Natural killer cell treated with Interleukin-12 subunit alpha and Interleukin-12 subunit beta and Interleukin-15 and Interleukin-18, amount 100 ng/mL, for 72 hours (primary cell): ENCODE measurements around the gene GSTCD. TPM values are rescaled to one million over a fixed set of nuclear protein-coding genes. Genes with fewer than 3 reads are reported as not detected.
"Not testable (repeated sequence)": the region's sequence is repeated elsewhere in the genome, so short reads cannot be mapped to it uniquely, and the experiment has no call there.

Source experiments
- ATAC-seq, 2 donors: fragments of 150-1000 bp; cut with Tn5 transposase in 1 of 2; sonication (Bioruptor Pico), chemical (Tn5 transposase) in 1 of 2; 2 replicates each; pipeline ENCODE4 v1.10.0; 2021
- DNase-seq: peaks from one replicate; pipeline ENCODE4 v3.0.0; 2022; ENCODE audit warnings: low spot score
- H3K27ac Mint-ChIP-seq, 2 donors: 1 replicate in 1 of 2; 2 replicates in 1 of 2; pipeline ENCODE4 v1.8.0; 2022; ENCODE audit warnings: mixed read lengths in 2 of 2, mild to moderate bottlenecking in 1 of 2, moderate library complexity in 1 of 2
- H3K27me3 Mint-ChIP-seq, 2 donors: 1 replicate in 1 of 2; 2 replicates in 1 of 2; pipeline ENCODE4 v1.8.0; 2022; ENCODE audit warnings: mixed read lengths in 2 of 2
- H3K36me3 Mint-ChIP-seq: one replicate; pipeline ENCODE4 v1.8.0; 2022; ENCODE audit warnings: mixed read lengths
- H3K4me1 Mint-ChIP-seq, 2 donors: 1 replicate in 1 of 2; 2 replicates in 1 of 2; pipeline ENCODE4 v1.8.0; 2022; ENCODE audit warnings: low read depth in 2 of 2, mixed read lengths in 2 of 2, mild to moderate bottlenecking in 1 of 2
- H3K4me3 Mint-ChIP-seq: one replicate; pipeline ENCODE4 v1.8.0; 2022; ENCODE audit warnings: mixed read lengths
- H3K9me3 Mint-ChIP-seq: 2 replicates; pipeline ENCODE4 v1.8.0; 2022; ENCODE audit warnings: mixed read lengths
- total RNA-seq, 2 donors: library from RNA; stranded (reverse); gene quantifications; one replicate each; pipeline ENCODE4 v1.2.3, GENCODE V29; 2022

Gene GSTCD
- total RNA-seq, 2 donors from 2014 or later: 17.1 to 24.8 TPM

- Mint-ChIP-seq H3K4me3 (no peak overlapping the region), H3K27me3 (no peaks in the 10 kb centered on the region), H3K9me3 (no peaks in the 10 kb centered on the region), H3K36me3 (no peaks in the 10 kb centered on the region), H3K4me1 (no peaks in the 10 kb centered on the region), H3K27ac (no peak overlapping the region)
- ATAC-seq: no peak
- no peak for DNase-seq
Measured at GRCh38 chr4:105751718-105752299, 43.2 kb downstream of the GSTCD start.

DNA sequence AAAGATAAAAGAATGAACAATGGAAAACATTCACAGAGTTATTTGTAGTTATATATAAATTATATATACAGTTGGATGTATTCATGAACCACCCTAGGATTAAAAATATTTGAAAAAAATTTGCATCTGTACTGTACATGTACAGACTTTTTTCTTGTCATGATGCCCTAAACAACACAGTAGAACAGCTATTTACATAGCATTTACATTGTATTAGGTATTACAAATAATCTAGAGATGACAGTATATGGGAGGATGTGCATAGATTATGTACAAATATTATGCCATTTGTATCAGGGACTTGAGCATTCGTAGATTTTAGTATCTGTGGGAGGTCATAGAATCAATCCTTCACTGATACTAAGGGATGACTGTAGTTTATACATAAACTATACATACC, 44.8 kb downstream of the GSTCD start:
- Mint-ChIP-seq H3K4me1 (no peaks in the 10 kb centered on the region), H3K27ac (no peak overlapping the region), H3K36me3 (no peaks in the 10 kb centered on the region), H3K9me3 (no peaks in the 10 kb centered on the region), H3K27me3 (no peaks in the 10 kb centered on the region), H3K4me3 (no peak overlapping the region)
- ATAC-seq: no peak
- DNase-seq: no peak

- ATAC-seq: no peak
Measured at GRCh38 chr4:105755375-105755774, 46.8 kb downstream of the GSTCD start.

DNA sequence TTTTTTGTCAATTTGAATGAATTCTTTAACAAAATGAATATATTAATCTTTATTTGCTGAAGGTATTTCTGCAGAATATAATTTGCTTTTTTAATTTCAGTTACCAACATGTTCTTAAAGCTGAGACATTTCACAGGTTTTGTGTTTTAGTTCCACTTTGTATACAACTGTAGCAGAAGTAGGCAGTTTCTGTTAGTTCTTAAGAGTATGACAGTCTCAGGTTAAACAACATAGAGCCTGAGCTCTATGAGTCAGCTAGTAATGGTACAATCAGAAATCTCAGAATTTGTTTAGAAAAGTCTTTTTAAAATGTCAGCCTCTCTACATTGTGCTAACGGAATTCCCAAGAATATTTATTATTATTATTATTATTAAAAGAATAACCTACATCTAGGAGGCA, 50.4 kb downstream of the GSTCD start:
- no peak for ATAC-seq
- Mint-ChIP-seq H3K36me3 (no peaks in the 10 kb centered on the region), H3K27ac (no peak overlapping the region), H3K4me3 (no peak overlapping the region), H3K27me3 (no peaks in the 10 kb centered on the region), H3K4me1 (no peaks in the 10 kb centered on the region), H3K9me3 (no peaks in the 10 kb centered on the region)
- no peak for DNase-seq

More at GRCh38 chr4:105755375-105755774, 46.8 kb downstream of the GSTCD start:
- Mint-ChIP-seq H3K4me3 (no peak overlapping the region), H3K27me3 (no peaks in the 10 kb centered on the region), H3K4me1 (no peaks in the 10 kb centered on the region), H3K9me3 (no peaks in the 10 kb centered on the region), H3K27ac (no peak overlapping the region), H3K36me3 (no peaks in the 10 kb centered on the region)
- no peak for DNase-seq

DNA sequence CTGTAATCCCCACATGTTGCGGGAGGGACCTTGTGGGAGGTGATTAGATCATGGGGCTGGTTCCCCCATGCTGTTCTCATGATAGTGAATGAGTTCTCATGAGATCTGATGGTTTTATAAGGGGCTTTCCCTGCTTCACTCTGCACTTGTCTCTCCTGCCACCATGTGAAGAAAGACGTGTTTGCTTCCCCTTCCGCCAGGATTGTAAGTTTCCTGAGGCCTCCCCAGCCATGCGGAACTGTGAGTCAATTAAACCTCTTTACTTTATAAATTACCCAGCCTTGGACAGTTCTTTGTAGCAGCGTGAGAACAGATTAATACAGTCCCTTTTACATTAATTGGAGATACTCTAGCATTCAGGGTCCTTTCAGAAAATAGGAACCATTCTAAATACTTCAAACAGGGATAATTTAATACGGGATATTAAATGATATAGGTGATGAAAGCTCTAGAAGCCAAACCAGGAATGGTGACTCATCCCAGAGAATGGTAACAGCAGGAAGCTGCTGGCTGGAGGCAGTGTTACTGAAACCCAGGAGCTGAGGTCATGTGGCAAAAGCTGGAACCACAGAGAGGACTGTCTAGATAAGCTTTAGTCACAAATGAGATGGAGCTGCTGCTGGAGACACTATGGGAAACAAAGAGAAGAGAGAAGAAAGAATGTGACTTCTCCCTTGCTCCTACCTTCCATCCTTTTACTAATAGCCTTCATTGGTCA, 57.3 kb downstream of the GSTCD start:
- Mint-ChIP-seq H3K4me3 (no peak overlapping the region), H3K36me3 (peaks cover 5% of the 10 kb centered on the region), H3K9me3 (peaks cover 3% of the 10 kb centered on the region), H3K27me3 (no peaks in the 10 kb centered on the region), H3K4me1 (no peaks in the 10 kb centered on the region), H3K27ac (no peak overlapping the region)
- no peak for DNase-seq
- ATAC-seq: no peak

GRCh38 chr4:105767579-105767978, 59.0 kb downstream of the GSTCD start:
- no peak overlapping the region for H3K27ac Mint-ChIP-seq
- DNase-seq (no peak), ATAC-seq (no peak)
- H3K27me3 Mint-ChIP-seq: no peaks in the 10 kb centered on the region
- peaks cover 19% of the 10 kb centered on the region for H3K36me3 Mint-ChIP-seq
- no peaks in the 10 kb centered on the region for H3K4me1 Mint-ChIP-seq
- H3K4me3 Mint-ChIP-seq: no peak overlapping the region
- H3K9me3 Mint-ChIP-seq: peaks cover 3% of the 10 kb centered on the region

DNA sequence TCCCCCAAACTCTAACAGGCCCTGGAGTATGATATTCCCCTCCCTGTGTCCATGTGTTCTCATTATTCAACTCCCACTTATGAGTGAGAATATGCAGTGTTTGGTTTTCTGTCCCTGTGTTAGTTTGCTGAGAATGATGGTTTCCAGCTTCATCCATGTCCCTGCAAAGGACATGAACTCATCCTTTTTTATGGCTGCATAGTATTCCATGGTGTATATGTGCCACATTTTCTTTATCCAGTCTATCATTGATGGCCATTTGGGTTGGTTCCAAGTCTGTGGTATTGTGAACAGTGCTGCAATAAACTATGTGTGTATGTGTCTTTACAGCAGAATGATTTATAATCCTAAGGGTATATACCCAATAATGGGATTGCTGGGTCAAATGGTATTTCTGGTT, 61.9 kb downstream of the GSTCD start:
- not testable (repeated sequence) for H3K4me1 Mint-ChIP-seq, H3K4me3 Mint-ChIP-seq, H3K27ac Mint-ChIP-seq, H3K27me3 Mint-ChIP-seq, DNase-seq, ATAC-seq
- peaks cover 40% of the 10 kb centered on the region for H3K36me3 Mint-ChIP-seq
- H3K9me3 Mint-ChIP-seq: peaks cover 12% of the 10 kb centered on the region

- Mint-ChIP-seq H3K36me3 (peaks cover 40% of the 10 kb centered on the region), H3K9me3 (peaks cover 12% of the 10 kb centered on the region)
- not testable (repeated sequence) for H3K27ac Mint-ChIP-seq, H3K4me1 Mint-ChIP-seq, H3K4me3 Mint-ChIP-seq, DNase-seq, H3K27me3 Mint-ChIP-seq, ATAC-seq
Measured at GRCh38 chr4:105772065-105772464, 63.5 kb downstream of the GSTCD start.

GRCh38 chr4:105775760-105776415, 67.3 kb downstream of the GSTCD start:
- H3K36me3 Mint-ChIP-seq: peaks cover 35% of the 10 kb centered on the region
- H3K27me3 Mint-ChIP-seq, H3K9me3 Mint-ChIP-seq, H3K27ac Mint-ChIP-seq, ATAC-seq, H3K4me1 Mint-ChIP-seq, H3K4me3 Mint-ChIP-seq, DNase-seq: not testable (repeated sequence)

DNA sequence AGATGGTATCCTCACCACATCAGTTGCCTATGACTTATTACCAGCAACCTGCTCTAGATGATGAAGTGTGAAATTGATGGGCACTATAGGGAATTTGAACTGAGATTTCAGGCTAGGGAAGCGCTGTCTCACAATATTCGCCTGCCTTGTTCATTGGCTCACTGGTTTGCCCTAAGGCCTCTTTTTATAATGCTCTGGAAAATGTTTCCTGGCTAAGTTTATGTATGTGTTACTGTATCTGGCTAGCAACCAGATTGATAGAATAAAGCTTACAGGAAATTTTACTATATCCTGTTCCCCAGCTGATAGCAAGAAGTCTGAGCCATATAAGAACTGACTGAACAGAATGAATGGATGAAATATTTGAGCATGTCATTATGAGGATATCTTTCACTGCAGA, 71.6 kb downstream of the GSTCD start:
- Mint-ChIP-seq H3K4me3 (no peak overlapping the region), H3K4me1 (peaks cover 0 to 2% of the 10 kb centered on the region in 2 donors), H3K27ac (no peak overlapping the region), H3K9me3 (no peaks in the 10 kb centered on the region), H3K36me3 (peaks cover 1% of the 10 kb centered on the region), H3K27me3 (no peaks in the 10 kb centered on the region)
- DNase-seq: no peak
- ATAC-seq: no peak

GRCh38 chr4:105784761-105785160, 76.2 kb downstream of the GSTCD start:
- ATAC-seq: no peak
- no peak for DNase-seq
- Mint-ChIP-seq H3K4me3 (no peak overlapping the region), H3K27ac (no peak overlapping the region), H3K36me3 (no peaks in the 10 kb centered on the region), H3K9me3 (no peaks in the 10 kb centered on the region), H3K27me3 (no peaks in the 10 kb centered on the region), H3K4me1 (peaks cover 0 to 2% of the 10 kb centered on the region in 2 donors)

DNA sequence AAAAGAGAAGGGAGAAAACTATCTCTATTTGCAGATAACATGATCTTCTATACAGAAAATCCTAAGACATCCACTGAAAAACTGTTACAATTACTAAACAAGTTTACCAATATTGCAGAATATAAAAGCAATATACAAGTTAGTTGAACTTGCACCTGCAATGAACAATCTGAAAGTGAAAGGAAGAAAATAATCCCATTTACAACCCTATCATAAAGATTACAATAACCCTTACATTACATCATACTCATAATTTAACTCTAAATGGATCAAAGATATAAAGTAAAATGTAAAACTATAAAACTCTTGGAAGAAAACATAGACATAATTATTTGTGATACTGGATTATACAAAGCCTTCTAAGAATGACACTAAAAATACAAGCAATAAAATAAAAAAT, 77.2 kb downstream of the GSTCD start:
- Mint-ChIP-seq H3K36me3 (no peaks in the 10 kb centered on the region), H3K27me3 (no peaks in the 10 kb centered on the region), H3K27ac (no peak overlapping the region), H3K9me3 (no peaks in the 10 kb centered on the region), H3K4me3 (no peak overlapping the region), H3K4me1 (peaks cover 0 to 2% of the 10 kb centered on the region in 2 donors)
- ATAC-seq (no peak), DNase-seq (no peak)

GRCh38 chr4:105786748-105787147, 78.2 kb downstream of the GSTCD start:
- no peak overlapping the region for H3K27ac Mint-ChIP-seq
- no peaks in the 10 kb centered on the region for H3K36me3 Mint-ChIP-seq
- no peak overlapping the region for H3K4me3 Mint-ChIP-seq
- DNase-seq (no peak), ATAC-seq (no peak)
- H3K27me3 Mint-ChIP-seq: no peaks in the 10 kb centered on the region
- H3K4me1 Mint-ChIP-seq: peaks cover 0 to 2% of the 10 kb centered on the region in 2 donors
- no peaks in the 10 kb centered on the region for H3K9me3 Mint-ChIP-seq

DNA sequence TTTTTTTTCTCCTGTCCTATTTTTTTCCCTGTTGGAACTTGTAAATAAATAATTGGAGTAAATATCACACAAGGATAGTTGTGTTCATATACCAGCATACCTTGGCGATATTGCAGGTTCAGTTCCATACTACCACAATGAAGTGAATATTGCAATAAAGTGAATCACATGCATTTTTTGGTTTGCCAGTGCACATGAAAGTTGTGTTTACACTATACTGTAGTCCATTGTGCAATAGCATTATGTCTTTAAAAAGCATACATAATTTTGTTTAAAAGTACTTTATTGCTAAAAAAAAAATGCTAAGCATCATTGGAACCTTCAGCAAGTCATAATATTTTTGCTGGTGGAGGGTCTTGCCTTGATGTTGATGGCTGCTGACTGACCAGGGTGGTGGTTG, 88.6 kb downstream of the GSTCD start:
- Mint-ChIP-seq H3K27ac (no peak overlapping the region), H3K4me3 (no peak overlapping the region), H3K27me3 (no peaks in the 10 kb centered on the region), H3K36me3 (peaks cover 12% of the 10 kb centered on the region), H3K9me3 (peaks cover 11% of the 10 kb centered on the region), H3K4me1 (no peaks in the 10 kb centered on the region)
- ATAC-seq (no peak), DNase-seq (no peak)
